HG02938 (cell line): Measurements from ENCODE around the gene MARS1.

ENCODE experiments used
- ATAC-seq: cut with Tn5 transposase; IDR thresholded peaks from one replicate; pipeline ENCODE4 v1.9.1; 2021; ENCODE audit warnings: mild to moderate bottlenecking, moderate library complexity; ENCODE audit not compliant: unreplicated experiment

MARS1 gene

GRCh38 chr12:57470970-57471656, 16.8 kb upstream of the MARS1 start:
- ATAC-seq, result no peak

DNA sequence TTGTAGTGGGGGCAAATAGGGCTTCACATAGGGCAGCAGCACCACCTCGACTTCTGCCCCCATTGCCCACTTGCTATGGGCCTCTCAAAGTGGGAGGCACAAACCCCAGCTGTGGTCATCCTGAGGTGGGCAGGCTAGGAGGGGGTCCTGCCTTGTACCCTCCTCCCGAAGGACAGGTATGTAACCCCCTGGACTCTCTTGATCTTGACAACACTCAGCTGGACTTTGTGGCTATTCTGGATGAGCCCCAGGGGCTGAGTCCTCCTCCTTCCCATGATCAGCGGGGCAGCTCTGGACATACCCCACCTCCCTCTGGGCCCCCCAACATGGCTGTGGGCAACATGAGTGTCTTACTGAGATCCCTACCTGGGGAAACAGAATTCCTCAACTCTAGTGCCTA, 16.2 kb upstream of the MARS1 start:
- ATAC-seq, result no peak

GRCh38 chr12:57472391-57472790, 15.5 kb upstream of the MARS1 start:
- no peak for ATAC-seq

- no peak for ATAC-seq
These were observed 14.5 kb upstream of the MARS1 start for GRCh38 chr12:57473392-57473791.

GRCh38 chr12:57473886-57474285, 14.0 kb upstream of the MARS1 start:
- ATAC-seq, result no peak

DNA sequence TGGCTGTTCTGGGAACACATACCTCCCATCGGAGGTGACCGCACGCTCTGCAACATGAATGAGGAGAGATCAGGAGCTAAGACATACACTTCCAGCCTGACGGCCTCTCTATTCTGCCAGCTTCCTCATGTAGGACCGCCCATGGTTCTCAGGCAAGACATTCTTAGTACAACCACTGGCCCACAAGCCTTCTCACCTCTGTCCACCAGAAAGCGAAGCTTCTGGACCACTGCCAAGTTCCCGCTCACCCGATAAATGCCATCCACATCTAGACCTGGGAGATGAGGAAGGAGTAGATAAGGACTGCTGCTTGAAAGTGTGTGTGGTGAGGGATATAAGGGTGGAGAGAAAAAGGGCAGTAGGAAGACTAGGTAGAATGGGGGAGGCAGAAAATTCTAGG, 13.4 kb upstream of the MARS1 start:
- no peak for ATAC-seq

- no peak for ATAC-seq
These were observed 13.0 kb upstream of the MARS1 start for GRCh38 chr12:57474862-57475261.

DNA sequence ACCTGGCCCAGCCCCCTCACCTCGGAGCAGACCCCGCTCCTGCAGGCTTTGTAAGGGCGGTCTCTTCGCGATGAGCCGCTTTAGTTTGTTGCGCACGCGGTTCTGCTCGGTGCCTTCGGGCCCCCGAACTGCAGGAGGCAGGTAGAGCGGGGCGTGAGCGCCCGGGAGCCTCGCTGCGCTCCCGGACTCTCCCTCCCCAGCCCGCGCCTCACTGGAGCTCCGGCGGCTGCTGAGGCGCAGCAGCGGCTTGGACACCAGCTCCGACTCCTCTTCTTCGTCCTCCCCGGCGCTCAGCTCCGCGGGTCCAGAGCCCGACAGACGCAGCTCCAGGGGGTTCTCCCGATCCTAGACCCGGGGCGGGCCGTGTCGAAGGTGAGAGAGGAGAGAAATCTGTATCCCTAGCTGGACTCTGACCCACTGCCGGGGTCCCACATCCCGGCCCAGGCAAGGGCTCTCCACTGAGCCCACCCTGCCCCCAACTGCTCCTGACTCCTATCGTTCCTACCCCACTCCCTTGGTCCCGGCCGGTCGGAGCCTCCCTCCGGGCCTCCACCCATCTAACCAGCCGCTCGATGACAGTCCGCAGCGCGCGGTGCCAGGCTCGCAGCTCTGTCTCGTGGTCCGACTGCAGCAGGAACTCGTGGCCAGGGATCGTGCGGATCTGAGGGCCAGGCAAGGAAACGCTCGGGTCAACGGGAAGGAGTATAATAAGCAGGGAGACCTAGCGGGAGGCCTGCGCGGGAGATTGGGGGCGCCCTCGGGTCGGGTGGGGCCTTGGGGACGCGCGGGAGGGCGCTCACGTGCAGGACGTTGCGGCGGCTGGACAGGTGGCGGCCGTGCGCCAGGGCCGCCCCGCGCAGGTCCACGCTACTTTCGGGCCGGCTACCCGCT, 12.4 kb upstream of the MARS1 start:
- ATAC-seq, result no peak

- peak; percentile 32 for ATAC-seq
These were observed 11.5 kb upstream of the MARS1 start for GRCh38 chr12:57476162-57476992.

DNA sequence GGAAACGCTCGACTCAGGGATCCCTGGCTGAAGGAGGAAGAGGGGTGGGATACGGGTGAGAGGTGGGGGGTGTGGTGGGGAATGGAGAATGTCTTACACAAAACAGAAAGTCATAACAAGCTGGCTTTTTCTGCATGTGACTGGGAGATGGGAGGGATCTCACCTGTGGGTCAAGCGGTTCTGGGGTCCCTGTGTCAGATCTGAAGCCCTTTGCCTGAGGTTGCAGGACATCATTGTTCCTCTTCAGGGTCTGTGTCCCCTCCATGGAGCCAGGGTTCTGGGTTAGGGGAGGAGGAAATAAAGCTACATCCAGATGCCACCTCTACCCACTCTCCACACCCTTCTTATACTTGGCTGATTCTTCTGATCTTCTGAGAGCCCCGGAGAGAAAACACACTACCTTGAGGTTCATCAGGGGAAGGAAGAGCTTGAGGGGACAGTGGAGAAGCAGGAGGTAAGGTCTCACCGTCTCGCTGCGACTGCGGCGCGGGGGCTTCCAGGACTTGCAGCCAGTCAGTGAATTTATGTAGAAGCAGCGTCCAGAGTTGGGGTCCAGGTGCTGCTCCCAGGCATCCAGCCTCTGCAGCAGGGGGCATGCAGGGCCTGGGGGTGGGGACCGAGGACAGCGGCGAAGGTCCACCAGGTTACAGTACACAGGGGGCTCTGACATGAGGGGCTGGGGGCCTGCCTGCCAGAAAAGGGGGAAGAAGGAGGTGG, 10.7 kb upstream of the MARS1 start:
- ATAC-seq, result no peak

- ATAC-seq, result no peak
These were observed 9.9 kb upstream of the MARS1 start for GRCh38 chr12:57477710-57478681.

DNA sequence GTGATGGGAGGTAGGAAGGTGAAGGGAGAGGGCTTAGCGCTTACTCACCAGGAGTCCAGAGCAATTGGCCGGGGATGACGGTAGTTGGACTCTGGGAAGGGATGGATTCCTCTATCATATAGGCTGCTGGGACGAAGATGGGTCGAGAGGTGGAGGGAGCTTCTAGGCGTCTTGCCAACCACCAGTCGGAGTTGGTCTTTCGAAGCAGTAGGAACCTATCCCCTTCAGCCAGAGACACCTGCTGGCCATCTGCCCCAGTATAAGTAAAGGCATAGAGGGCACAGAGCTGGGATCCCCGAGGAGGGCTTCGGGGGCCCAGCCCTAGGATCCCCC, 8.9 kb upstream of the MARS1 start:
- no peak for ATAC-seq

- peak; percentile 45 for ATAC-seq
These were observed 8.3 kb upstream of the MARS1 start, which contains the start of gene ARHGAP9 for GRCh38 chr12:57479376-57480115. TSS of gene ARHGAP9 (minus strand) at chr12:57479866. CDS start at chr12:57479406, 460 bp downstream.

DNA sequence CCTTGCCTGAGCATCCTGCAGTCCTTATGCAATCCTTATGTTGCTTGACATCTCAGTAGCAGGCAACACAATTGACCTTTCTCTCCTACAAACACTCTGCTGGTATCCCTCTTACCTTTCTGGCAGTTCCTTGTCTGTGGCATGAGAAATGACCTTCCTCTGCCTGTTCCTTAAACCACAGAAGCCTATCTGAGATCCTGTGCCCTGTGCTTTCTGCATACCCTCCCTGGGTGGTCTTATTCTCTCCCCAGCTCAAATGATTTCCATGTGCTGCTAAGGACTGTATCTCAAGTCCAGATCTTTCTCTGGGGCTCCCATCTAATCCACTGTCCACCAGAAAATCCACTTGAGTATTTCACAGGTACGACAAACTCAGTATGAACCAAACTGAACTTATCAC, 6.2 kb upstream of the MARS1 start:
- ATAC-seq, result no peak

DNA sequence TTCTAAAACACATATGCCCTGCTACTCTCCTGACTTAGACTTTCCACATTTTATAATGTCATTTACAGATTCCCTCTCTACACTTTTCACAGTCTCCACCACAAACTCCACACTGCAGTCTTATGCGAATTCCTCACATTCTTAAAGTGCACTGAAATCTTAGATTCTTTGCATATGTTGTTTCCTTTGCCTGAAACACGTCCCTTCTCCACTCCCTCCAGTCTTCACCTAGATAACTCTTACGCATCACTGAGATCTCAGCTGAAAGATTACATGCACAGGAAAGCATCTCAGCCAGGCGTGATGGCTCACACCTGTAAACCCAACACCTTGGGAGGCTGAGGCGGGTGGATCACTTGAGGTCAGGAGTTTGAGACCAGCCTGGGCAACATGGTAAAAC, 4.4 kb upstream of the MARS1 start:
- ATAC-seq, result no peak

DNA sequence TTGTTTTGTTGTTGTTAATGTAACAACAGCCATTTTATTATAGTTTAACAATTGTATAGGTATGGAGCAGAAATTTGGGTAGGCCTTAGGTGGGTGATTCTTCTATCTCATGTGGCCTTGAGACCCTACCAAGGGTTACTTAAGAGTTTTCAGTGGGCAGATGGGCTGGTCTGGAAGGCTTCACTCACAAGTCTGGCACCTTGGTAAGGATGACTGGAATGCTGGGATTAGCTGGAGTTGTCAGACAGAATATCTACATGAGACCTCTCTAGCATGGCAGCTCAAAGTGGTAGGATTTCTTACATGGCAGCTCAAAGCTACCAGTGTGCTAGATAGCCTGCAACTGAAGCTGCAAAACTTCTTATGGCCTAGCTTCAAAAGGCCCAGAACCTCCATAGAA, 2.2 kb upstream of the MARS1 start:
- no peak for ATAC-seq

DNA sequence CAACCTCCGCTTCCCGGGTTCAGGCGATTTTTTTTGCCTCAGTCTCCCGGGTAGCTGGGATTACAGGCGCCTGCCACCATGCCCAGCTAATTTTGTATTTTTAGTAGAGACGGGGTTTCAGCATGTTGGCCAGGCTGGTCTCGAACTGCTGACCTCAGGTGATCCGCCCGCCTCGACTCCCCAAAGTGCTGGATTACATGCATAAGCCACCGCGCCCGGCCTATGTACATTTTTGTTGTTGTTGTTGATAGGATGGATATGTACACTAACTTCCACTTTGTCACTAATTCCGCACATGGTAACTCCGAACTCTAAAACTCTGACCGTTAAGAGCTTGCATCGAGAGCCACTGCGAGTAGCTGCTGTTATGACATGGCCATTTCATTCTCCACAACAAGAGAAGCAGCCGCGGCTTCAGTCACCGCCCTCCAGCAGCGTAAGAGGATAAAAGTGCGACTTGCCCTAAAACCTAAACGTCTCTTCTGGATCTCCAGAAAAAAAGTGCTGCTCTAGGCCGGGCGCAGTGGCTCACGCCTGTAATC, 742 bp upstream of the MARS1 start:
- no peak for ATAC-seq

DNA sequence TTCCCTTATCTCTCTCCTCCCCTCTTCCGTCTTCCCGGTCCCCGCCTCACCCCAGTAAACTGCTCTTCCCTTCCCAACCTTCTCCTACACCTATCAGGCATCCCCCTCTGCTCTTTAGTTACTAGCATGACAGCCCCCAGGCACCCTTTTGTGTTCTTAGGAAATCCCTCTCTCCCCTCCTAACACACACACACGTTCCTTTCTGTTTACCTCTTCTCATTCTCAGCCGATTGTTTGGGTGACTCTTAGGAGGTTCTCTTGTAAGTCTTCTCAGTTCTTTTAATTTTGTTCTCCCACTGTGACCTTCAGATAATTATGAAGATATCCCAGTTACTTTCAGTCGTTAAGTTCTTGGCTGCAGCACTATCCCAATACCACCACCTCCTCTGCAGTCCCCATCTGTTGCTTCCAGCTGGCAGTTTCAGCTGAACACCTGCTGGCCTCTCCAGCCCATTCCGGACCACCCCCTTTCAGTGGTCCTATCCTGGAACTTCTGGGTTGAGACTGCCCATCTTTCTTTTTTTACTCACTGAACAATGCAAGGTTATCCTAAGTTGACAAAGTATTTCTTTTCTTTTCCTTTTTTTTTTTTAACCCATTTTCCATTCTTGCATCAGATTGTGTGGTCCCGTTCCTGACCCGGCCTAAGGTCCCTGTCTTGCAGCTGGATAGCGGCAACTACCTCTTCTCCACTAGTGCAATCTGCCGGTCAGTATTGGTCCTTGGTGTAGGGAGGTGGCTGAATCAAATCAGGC, 711 bp downstream of the MARS1 start:
- no peak for ATAC-seq
